Esophagus mucosa (tissue), 1 donor: ENCODE measurements around the gene GALNT13. TPM values are rescaled to one million over a fixed set of nuclear protein-coding genes. Genes with fewer than 3 reads are reported as not detected.

Experiments used
- ATAC-seq: fragments of 200-7000 bp; cut with Tn5 transposase; one replicate; pipeline ENCODE4 v1.9.1; 2020
- total RNA-seq: library from RNA; stranded (reverse); gene quantifications from one replicate; pipeline ENCODE4 v1.2.4, GENCODE V29; 2023
- donor health status: DM: yes; HTN: yes; CAD: no.

The GALNT13 gene
- total RNA-seq, 1 donor from 2014 or later = 0.04 TPM

- ATAC-seq = no peak
Measured at GRCh38 chr2:154331784-154332183, 460.1 kb downstream of the GALNT13 start.

- ATAC-seq = no peak
Measured at GRCh38 chr2:154336201-154336600, 464.5 kb downstream of the GALNT13 start.

- no peak for ATAC-seq
Measured at GRCh38 chr2:154338352-154338967, 466.7 kb downstream of the GALNT13 start.

GRCh38 chr2:154343282-154343681 is 471.6 kb downstream of the GALNT13 start:
- no peak for ATAC-seq

- no peak for ATAC-seq
Measured at GRCh38 chr2:154350911-154351310, 479.2 kb downstream of the GALNT13 start.

GRCh38 chr2:154361276-154361675 is 489.6 kb downstream of the GALNT13 start:
- ATAC-seq = no peak

GRCh38 chr2:154368153-154368552 is 496.4 kb downstream of the GALNT13 start:
- ATAC-seq = no peak

- no peak for ATAC-seq
Measured at GRCh38 chr2:154370873-154371272, 499.2 kb downstream of the GALNT13 start.

GRCh38 chr2:154374416-154374815 is 502.7 kb downstream of the GALNT13 start:
- no peak for ATAC-seq

GRCh38 chr2:154375579-154375931 is 503.8 kb downstream of the GALNT13 start:
- ATAC-seq = no peak

- ATAC-seq = no peak
Measured at GRCh38 chr2:154381931-154382794, 510.4 kb downstream of the GALNT13 start.

GRCh38 chr2:154386186-154386585 is 514.5 kb downstream of the GALNT13 start:
- no peak for ATAC-seq

- ATAC-seq = no peak
Measured at GRCh38 chr2:154391051-154391450, 519.3 kb downstream of the GALNT13 start.

GRCh38 chr2:154392256-154392655 is 520.5 kb downstream of the GALNT13 start:
- ATAC-seq = no peak

- ATAC-seq = no peak
Measured at GRCh38 chr2:154394600-154394999, 522.9 kb downstream of the GALNT13 start.

GRCh38 chr2:154400563-154401290 is 529.0 kb downstream of the GALNT13 start:
- ATAC-seq = no peak

- ATAC-seq = no peak
Measured at GRCh38 chr2:154402213-154402612, 530.5 kb downstream of the GALNT13 start.

- no peak for ATAC-seq
Measured at GRCh38 chr2:154403242-154403790, 531.6 kb downstream of the GALNT13 start.

GRCh38 chr2:154408786-154409185 is 537.1 kb downstream of the GALNT13 start:
- ATAC-seq = no peak

- no peak for ATAC-seq
Measured at GRCh38 chr2:154422251-154422650, 550.5 kb downstream of the GALNT13 start.

GRCh38 chr2:154425994-154426393 is 554.3 kb downstream of the GALNT13 start:
- no peak for ATAC-seq

GRCh38 chr2:154427453-154427852 is 555.7 kb downstream of the GALNT13 start:
- no peak for ATAC-seq

- no peak for ATAC-seq
Measured at GRCh38 chr2:154428022-154428421, 556.3 kb downstream of the GALNT13 start.
